Esophagus squamous epithelium (tissue), 5 donors: ENCODE data around the gene LSM6. TPM values are rescaled to one million over a fixed set of nuclear protein-coding genes. Genes with fewer than 3 reads are reported as not detected.

ENCODE experiments used
- DNase-seq: peaks from one replicate; lab custom pipeline; 2025; lab: John Stamatoyannopoulos, UW
- H3K27ac ChIP-seq, 4 donors: fragments of 200-600 bp; sonication (generic); one replicate each; pipeline ENCODE4 v1.5.1; 2016 to 2019; ENCODE audit warnings: mild to moderate bottlenecking in 1 of 4
- H3K27me3 ChIP-seq, 4 donors: fragments of 200-600 bp; sonication (generic); 1 replicate in 3 of 4; 2 replicates in 1 of 4; pipeline versions ENCODE4 v1.5.1 to v1.6.0; 2017 to 2021; ENCODE audit warnings: antibody characterized with exemption in 1 of 4
- H3K36me3 ChIP-seq, 3 donors: fragments of 200-600 bp; sonication (generic); one replicate each; pipeline ENCODE4 v1.5.1; 2016 to 2019
- H3K4me1 ChIP-seq, 3 donors: fragments of 200-600 bp; sonication (generic); one replicate each; pipeline ENCODE4 v1.5.1; 2017 to 2019
- H3K4me3 ChIP-seq, 4 donors: fragments of 200-600 bp; sonication (generic); 1 replicate in 3 of 4; 2 replicates in 1 of 4; pipeline ENCODE4 v1.5.1; 2016 to 2019; ENCODE audit warnings: mild to moderate bottlenecking in 2 of 4, moderate library complexity in 1 of 4
- H3K9me3 ChIP-seq, 3 donors: fragments of 200-600 bp; sonication (generic); one replicate each; pipeline ENCODE4 v1.5.1; 2016 to 2019
- POLR2A ChIP-seq, 4 donors: fragments of 450-650 bp; IDR thresholded peaks; one replicate each; pipeline ENCODE4 v1.6.1; 2017; ENCODE audit warnings: antibody characterized with exemption in 4 of 4, mild to moderate bottlenecking in 4 of 4, moderate library complexity in 3 of 4
- WGBS, 2 donors: methylation state at CpG; one replicate each; pipeline ENCODE4 v1.1.5; 2018; 5-methylcytosine and 5-hydroxymethylcytosine counted together
- intact Hi-C: fragments of 100-400 bp; cut with DNase I; formaldehyde crosslinking; loops from one replicate; pipeline ENCODE4 v1.15.0; 2022
- total RNA-seq, 4 donors: library from RNA; depleted of rRNA; stranded (reverse); fragments of >200 nt; gene quantifications; one replicate each; pipeline ENCODE4 v1.1.0, GENCODE V29; 2016
- TF ChIP-seq, protein P1 (sequence below), 6 experiments: fragments of 450-650 bp in 4 of 6; fragments of 200-600 bp in 2 of 6; sonication (generic) in 2 of 6; IDR thresholded peaks; one replicate each; pipeline ENCODE4 v1.5.1; 2016 to 2019; ENCODE audit warnings: antibody characterized with exemption in 6 of 6, mild to moderate bottlenecking in 4 of 6, moderate library complexity in 4 of 6
- donor health status: DM: yes; HTN: yes; CAD: no.

LSM6 gene
- total RNA-seq, 4 donors from 2014 or later: 23.9 to 35.6 (median 25.8) TPM

DNA sequence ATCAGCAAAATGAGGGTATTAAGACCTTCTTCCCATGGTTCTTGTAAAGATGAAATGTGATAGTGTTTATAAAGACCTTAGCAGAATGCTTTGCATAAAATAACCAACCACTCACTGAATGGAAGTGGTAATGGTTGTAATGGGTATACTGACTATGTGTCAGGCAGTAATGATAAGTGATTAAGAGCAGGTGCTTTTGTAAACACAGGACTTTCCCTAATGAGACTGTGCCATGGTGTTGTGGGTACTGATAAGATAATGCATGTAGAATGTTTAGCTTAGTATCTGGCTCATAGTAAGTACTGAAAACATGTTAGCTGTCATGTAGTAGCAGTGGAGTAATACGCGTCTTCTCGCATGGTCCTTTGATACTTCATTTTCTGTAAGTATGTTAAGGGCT is 6.9 kb downstream of the LSM6 start:
- H3K4me1 ChIP-seq: peaks cover 0 to 35% (median 18%) of the 10 kb centered on the region in 3 donors

DNA sequence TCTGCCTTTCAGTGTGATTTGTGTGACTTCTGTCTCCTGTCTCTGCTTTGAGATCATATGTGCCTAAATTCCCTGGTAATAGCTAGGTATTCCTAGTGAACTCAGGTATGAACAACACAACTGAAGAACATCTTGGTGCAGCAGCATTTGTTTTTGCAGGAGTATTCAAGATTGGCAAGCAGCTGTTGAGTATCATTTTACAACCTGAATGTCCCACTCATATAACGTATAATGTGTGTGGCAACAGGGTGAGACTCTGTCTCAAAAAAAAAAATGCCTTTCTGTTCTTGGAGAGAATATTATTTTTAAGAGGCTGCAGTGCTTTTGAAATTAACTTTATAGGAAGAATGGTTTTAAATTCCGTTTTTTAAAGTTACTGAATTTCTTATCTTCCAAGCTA is 7.7 kb downstream of the LSM6 start:
- TF ChIP-seq, protein P1, sequence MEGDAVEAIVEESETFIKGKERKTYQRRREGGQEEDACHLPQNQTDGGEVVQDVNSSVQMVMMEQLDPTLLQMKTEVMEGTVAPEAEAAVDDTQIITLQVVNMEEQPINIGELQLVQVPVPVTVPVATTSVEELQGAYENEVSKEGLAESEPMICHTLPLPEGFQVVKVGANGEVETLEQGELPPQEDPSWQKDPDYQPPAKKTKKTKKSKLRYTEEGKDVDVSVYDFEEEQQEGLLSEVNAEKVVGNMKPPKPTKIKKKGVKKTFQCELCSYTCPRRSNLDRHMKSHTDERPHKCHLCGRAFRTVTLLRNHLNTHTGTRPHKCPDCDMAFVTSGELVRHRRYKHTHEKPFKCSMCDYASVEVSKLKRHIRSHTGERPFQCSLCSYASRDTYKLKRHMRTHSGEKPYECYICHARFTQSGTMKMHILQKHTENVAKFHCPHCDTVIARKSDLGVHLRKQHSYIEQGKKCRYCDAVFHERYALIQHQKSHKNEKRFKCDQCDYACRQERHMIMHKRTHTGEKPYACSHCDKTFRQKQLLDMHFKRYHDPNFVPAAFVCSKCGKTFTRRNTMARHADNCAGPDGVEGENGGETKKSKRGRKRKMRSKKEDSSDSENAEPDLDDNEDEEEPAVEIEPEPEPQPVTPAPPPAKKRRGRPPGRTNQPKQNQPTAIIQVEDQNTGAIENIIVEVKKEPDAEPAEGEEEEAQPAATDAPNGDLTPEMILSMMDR (IDR thresholded peaks at IDR 0.05): no peak
- no peak for TF ChIP-seq POLR2A (IDR thresholded peaks at IDR 0.05)
- Histone ChIP-seq H3K9me3 (no peaks in the 10 kb centered on the region), H3K27ac (no peak overlapping the region), H3K27me3 (no peaks in the 10 kb centered on the region), H3K4me3 (no peak overlapping the region), H3K4me1 (peaks cover 0 to 28% (median 10%) of the 10 kb centered on the region in 3 donors), H3K36me3 (peaks cover 0 to 46% (median 0%) of the 10 kb centered on the region in 3 donors)
- no peak for DNase-seq
- WGBS, 2 donors: 90% methylated on average over 2 of the region's 2 CpGs
- intact Hi-C loops: no loop called here

More for the DNA sequence above, 6.9 kb downstream of the LSM6 start:
- no peaks in the 10 kb centered on the region for H3K9me3 ChIP-seq
- intact Hi-C loops: no loop called here
- TF ChIP-seq POLR2A (IDR thresholded peaks at IDR 0.05): no peak
- TF ChIP-seq, protein P1 (IDR thresholded peaks at IDR 0.05): no peak
- H3K27me3 ChIP-seq: no peaks in the 10 kb centered on the region
- H3K36me3 ChIP-seq: peaks cover 0 to 39% (median 0%) of the 10 kb centered on the region in 3 donors
- WGBS, 2 donors: 91 to 96% methylated on average over 3 of the region's 3 CpGs
- H3K4me3 ChIP-seq: no peak overlapping the region
- no peak overlapping the region for H3K27ac ChIP-seq
- no peak for DNase-seq

DNA sequence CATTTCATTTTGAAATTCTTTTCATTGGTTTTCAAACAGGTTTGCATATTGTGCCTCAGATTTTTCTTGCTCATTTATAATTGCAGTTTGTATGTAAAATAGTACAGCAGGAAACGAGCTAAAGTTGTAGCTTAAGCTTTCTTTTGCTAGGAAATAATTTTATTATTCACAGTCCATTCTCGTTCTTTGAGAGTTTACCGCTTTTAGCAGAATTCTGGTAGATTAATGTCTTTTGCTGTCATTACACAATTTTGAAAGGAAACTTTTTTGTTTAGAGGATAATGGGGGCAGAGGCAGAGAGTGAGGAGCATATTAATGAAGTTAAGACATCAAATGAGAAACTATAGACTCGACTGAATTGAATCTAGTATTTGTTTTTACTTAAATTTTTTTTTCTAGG is 10.5 kb downstream of the LSM6 start:
- no peak for DNase-seq
- intact Hi-C loops: no loop called here
- Histone ChIP-seq H3K36me3 (peaks cover 0 to 75% (median 0%) of the 10 kb centered on the region in 3 donors), H3K27ac (no peak overlapping the region), H3K4me1 (peaks cover 0 to 7% (median 0%) of the 10 kb centered on the region in 3 donors), H3K27me3 (no peaks in the 10 kb centered on the region), H3K4me3 (no peak overlapping the region), H3K9me3 (no peaks in the 10 kb centered on the region)
- TF ChIP-seq POLR2A (IDR thresholded peaks at IDR 0.05): no peak
- TF ChIP-seq, protein P1 (IDR thresholded peaks at IDR 0.05): no peak
- 86 to 92% methylated on average over 4 of the region's 4 CpGs for WGBS, 2 donors

DNA sequence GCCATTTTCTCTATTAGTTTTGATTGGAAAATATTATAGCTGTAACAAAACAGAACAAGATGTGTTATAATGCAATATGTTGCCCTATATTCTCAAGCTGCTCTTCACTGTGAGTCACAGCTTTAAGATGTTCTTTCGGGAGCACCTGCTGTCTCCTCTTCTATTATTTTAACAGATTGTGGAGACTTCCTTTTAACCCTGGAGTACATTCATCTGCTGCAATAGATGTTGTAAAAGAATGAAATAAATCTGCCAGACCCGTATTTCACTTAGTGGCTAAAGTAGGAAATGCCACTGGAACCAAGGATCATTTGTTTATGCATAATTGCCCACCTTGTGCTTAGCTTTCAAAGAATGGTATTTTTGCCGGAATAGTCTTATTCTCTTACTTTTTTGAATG is 11.1 kb downstream of the LSM6 start:
- WGBS, 2 donors: 85 to 88% methylated on average over 3 of the region's 3 CpGs

DNA sequence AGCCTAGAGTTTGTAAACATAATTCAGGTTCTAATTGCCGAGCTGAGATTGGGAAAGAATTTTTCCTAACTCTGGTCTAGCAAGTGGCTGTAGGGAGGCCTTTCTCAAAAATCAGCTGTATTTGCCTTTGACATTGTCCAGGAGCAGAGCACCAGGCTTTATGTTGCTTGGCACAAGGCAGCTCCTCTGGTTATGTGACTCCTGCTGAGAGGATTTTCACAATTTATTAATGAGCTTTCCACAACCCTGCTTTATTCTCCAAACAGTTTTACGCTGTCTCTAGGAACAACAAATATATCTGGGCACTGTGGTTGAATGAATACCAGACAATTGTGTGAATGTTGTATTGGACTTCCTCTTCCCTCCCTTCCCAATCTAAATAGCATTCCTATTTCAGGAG is 14.9 kb downstream of the LSM6 start:
- H3K9me3 ChIP-seq: no peaks in the 10 kb centered on the region
- DNase-seq: no peak
- TF ChIP-seq, protein P1 (IDR thresholded peaks at IDR 0.05): no peak
- TF ChIP-seq POLR2A (IDR thresholded peaks at IDR 0.05): no peak
- intact Hi-C loops: no loop called here
- H3K27me3 ChIP-seq: no peaks in the 10 kb centered on the region
- H3K36me3 ChIP-seq: peaks cover 0 to 73% (median 0%) of the 10 kb centered on the region in 3 donors
- H3K4me3 ChIP-seq: no peak overlapping the region
- peaks cover 0 to 18% (median 0%) of the 10 kb centered on the region in 3 donors for H3K4me1 ChIP-seq
- H3K27ac ChIP-seq: peak overlapping the region in 1 of 4 donors; percentile 70
- WGBS, 2 donors: 70 to 73% methylated on average over 2 of the region's 2 CpGs

More for the DNA sequence above, 11.1 kb downstream of the LSM6 start:
- intact Hi-C loops: no loop called here
- no peaks in the 10 kb centered on the region for H3K9me3 ChIP-seq
- no peak for DNase-seq
- H3K4me1 ChIP-seq: peaks cover 0 to 10% (median 0%) of the 10 kb centered on the region in 3 donors
- H3K27me3 ChIP-seq: no peaks in the 10 kb centered on the region
- TF ChIP-seq, protein P1 (IDR thresholded peaks at IDR 0.05): no peak
- TF ChIP-seq POLR2A (IDR thresholded peaks at IDR 0.05): no peak
- H3K27ac ChIP-seq: no peak overlapping the region
- no peak overlapping the region for H3K4me3 ChIP-seq
- H3K36me3 ChIP-seq: peaks cover 0 to 80% (median 0%) of the 10 kb centered on the region in 3 donors
